OCI-LY1 (cell line): ENCODE measurements around the gene PHOSPHO1.

Experiments
- EZH2 ChIP-seq: fragments of 200-600 bp; sonication (generic), shearing (Covaris generic); IDR thresholded peaks from 2 replicates; pipeline ENCODE4 v1.8.0; 2017; ENCODE audit warnings: borderline replicate concordance, mixed run types, mild to moderate bottlenecking, antibody characterized with exemption, low read length, moderate library complexity, mixed read lengths
- TF ChIP-seq, protein P1 (sequence below): fragments of 200-600 bp; sonication (generic), shearing (Covaris generic); IDR thresholded peaks from 2 replicates; pipeline ENCODE4 v1.5.1; 2017; ENCODE audit warnings: mild to moderate bottlenecking, antibody characterized with exemption, low read length, moderate library complexity, mixed read lengths

DNA sequence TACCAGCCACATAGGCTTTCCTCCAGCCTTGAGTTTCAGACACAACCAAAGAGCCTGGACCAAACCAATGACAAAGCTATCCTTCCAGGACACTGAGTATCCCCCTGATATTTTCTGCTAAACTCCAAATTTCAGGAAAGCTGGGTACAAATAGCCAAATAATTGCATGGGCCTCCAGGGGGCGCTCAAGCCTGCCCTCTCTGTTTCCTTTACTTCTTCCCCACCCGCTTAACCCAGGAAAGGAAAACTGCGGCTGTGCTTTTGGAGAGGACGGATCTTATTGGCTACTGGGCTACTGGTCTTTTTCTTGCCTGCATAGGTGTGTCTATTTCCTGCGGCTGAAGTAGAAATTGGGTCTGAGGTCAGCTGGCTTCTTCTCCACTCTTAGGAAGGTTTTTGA lies 50.3 kb downstream of the PHOSPHO1 start:
- TF ChIP-seq, protein P1, sequence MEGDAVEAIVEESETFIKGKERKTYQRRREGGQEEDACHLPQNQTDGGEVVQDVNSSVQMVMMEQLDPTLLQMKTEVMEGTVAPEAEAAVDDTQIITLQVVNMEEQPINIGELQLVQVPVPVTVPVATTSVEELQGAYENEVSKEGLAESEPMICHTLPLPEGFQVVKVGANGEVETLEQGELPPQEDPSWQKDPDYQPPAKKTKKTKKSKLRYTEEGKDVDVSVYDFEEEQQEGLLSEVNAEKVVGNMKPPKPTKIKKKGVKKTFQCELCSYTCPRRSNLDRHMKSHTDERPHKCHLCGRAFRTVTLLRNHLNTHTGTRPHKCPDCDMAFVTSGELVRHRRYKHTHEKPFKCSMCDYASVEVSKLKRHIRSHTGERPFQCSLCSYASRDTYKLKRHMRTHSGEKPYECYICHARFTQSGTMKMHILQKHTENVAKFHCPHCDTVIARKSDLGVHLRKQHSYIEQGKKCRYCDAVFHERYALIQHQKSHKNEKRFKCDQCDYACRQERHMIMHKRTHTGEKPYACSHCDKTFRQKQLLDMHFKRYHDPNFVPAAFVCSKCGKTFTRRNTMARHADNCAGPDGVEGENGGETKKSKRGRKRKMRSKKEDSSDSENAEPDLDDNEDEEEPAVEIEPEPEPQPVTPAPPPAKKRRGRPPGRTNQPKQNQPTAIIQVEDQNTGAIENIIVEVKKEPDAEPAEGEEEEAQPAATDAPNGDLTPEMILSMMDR, result peak; percentile 95
- no peak for TF ChIP-seq EZH2
